ENCODE measurements around the gene EML6. TPM values are rescaled to one million over a fixed set of nuclear protein-coding genes. Genes with fewer than 3 reads are reported as not detected.

The EML6 gene
- total RNA-seq, 1 experiment from 2014 or later = 5.2 TPM

DNA sequence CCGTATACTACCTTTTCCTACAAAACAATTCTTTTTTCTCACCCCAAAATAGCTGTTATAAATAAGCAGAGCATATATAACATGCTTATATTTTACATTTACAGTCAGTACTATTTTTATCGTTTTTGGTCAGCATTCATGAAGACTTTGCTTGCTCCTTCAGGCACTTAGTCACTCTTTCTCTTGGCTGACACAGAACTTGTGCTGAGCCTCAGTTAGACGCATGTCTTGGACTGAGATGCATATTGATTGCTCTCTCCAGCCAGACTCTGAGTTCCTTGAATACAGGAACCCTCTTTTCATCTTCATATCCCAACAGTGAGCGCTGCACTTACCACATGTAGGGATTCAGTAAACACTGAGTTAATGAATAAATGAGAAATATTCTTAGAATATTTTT is 168.4 kb downstream of the EML6 start:
- Mint-ChIP-seq H3K4me1 (ENCODE audit: low read depth, unreplicated experiment) (peaks cover 24% of the 10 kb centered on the region), H3K27ac (ENCODE audit: unreplicated experiment) (no peak overlapping the region), H3K27me3 (ENCODE audit: insufficient read depth, unreplicated experiment) (no peaks in the 10 kb centered on the region), H3K9me3 (ENCODE audit: unreplicated experiment) (peaks cover 12% of the 10 kb centered on the region), H3K4me3 (ENCODE audit: unreplicated experiment) (no peak overlapping the region), H3K36me3 (ENCODE audit: insufficient read depth, unreplicated experiment) (no peaks in the 10 kb centered on the region)
- BruUV-seq (replicated peaks) = no TSS peak
- H3K4me1 ChIP-seq = peaks cover 12% of the 10 kb centered on the region
- TF ChIP-seq, protein P1, sequence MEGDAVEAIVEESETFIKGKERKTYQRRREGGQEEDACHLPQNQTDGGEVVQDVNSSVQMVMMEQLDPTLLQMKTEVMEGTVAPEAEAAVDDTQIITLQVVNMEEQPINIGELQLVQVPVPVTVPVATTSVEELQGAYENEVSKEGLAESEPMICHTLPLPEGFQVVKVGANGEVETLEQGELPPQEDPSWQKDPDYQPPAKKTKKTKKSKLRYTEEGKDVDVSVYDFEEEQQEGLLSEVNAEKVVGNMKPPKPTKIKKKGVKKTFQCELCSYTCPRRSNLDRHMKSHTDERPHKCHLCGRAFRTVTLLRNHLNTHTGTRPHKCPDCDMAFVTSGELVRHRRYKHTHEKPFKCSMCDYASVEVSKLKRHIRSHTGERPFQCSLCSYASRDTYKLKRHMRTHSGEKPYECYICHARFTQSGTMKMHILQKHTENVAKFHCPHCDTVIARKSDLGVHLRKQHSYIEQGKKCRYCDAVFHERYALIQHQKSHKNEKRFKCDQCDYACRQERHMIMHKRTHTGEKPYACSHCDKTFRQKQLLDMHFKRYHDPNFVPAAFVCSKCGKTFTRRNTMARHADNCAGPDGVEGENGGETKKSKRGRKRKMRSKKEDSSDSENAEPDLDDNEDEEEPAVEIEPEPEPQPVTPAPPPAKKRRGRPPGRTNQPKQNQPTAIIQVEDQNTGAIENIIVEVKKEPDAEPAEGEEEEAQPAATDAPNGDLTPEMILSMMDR (IDR thresholded peaks at IDR 0.05; ENCODE audit: insufficient read depth in 1 of 2, low read depth in 1 of 2, low read length in 1 of 2, severe bottlenecking in 1 of 2, unreplicated experiment in 1 of 2) = no peak
- H3K36me3 ChIP-seq (ENCODE audit: control insufficient read depth, insufficient read depth, low read length) = no peaks in the 10 kb centered on the region
- ChIA-PET POLR2A (no interaction called here), CTCF (no interaction called here)
- DNase-seq = no peak
- no peak overlapping the region for H3K4me3 ChIP-seq (ENCODE audit: low read depth, low read length)
- intact Hi-C loops (cut with micrococcal nuclease; ENCODE audit: unreplicated experiment) = no loop called here
- no peaks in the 10 kb centered on the region for H3K9me3 ChIP-seq
- H3K27me3 ChIP-seq (replicated peaks; ENCODE audit: control insufficient read depth, insufficient read depth, low read length) = no peaks in the 10 kb centered on the region

DNA sequence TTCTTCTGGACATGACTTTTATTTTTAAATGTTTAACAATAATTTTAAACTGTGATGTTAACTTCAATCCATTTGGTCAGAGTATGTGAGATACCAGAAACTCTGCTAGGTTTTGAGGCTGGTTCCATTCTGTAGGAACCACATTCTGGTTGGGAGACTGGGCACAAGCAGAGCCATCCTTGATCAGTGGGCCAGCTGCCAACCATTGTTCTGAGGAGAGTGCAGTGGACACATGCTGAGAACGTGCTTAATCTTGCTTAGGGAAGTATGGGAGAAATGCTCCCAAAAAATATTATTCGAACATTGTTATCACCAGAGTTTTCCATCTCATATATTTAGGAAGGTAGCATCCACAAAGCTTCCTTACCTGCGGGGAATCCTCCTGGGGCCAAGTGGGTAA is 171.0 kb downstream of the EML6 start:
- Histone ChIP-seq H3K9me3 (no peaks in the 10 kb centered on the region), H3K4me1 (peaks cover 12% of the 10 kb centered on the region), H3K27me3 (replicated peaks; ENCODE audit: control insufficient read depth, insufficient read depth, low read length) (no peaks in the 10 kb centered on the region), H3K36me3 (ENCODE audit: control insufficient read depth, insufficient read depth, low read length) (no peaks in the 10 kb centered on the region), H3K4me3 (ENCODE audit: low read depth, low read length) (no peak overlapping the region)
- H3K4me1 Mint-ChIP-seq (ENCODE audit: low read depth, unreplicated experiment) = peaks cover 22% of the 10 kb centered on the region
- intact Hi-C loops (cut with micrococcal nuclease; ENCODE audit: unreplicated experiment) = no loop called here
- no TSS peak for BruUV-seq (replicated peaks)
- H3K27ac Mint-ChIP-seq (ENCODE audit: unreplicated experiment) = no peak overlapping the region
- DNase-seq = no peak
- H3K27me3 Mint-ChIP-seq (ENCODE audit: insufficient read depth, unreplicated experiment) = no peaks in the 10 kb centered on the region
- TF ChIP-seq, protein P1 (IDR thresholded peaks at IDR 0.05; ENCODE audit: insufficient read depth in 1 of 2, low read depth in 1 of 2, low read length in 1 of 2, severe bottlenecking in 1 of 2, unreplicated experiment in 1 of 2) = no peak
- peaks cover 6% of the 10 kb centered on the region for H3K9me3 Mint-ChIP-seq (ENCODE audit: unreplicated experiment)
- ChIA-PET POLR2A (no interaction called here), CTCF (no interaction called here)
- no peak overlapping the region for H3K4me3 Mint-ChIP-seq (ENCODE audit: unreplicated experiment)
- H3K36me3 Mint-ChIP-seq (ENCODE audit: insufficient read depth, unreplicated experiment) = no peaks in the 10 kb centered on the region

DNA sequence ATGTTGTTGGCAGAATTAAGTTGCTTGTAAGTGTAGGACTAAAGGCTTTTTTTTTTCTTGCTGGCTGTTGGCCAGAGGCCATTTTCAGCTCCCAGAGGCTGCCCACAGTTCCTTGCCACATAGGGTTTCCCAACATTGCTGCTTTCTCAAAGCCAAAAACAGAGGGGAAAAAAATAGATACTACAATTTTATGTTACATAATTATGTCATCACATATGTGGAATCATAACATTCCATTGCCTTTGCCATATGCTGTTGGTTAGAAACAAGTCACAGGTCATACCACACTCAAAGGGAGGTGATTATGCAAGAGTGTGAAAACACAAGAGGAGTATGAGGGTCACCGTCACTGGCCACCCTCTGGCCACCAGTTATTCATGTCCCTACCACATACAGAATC is 172.3 kb downstream of the EML6 start:
- no peak overlapping the region for H3K4me3 Mint-ChIP-seq (ENCODE audit: unreplicated experiment)
- BruUV-seq (replicated peaks) = no TSS peak
- TF ChIP-seq, protein P1 (IDR thresholded peaks at IDR 0.05; ENCODE audit: insufficient read depth in 1 of 2, low read depth in 1 of 2, low read length in 1 of 2, severe bottlenecking in 1 of 2, unreplicated experiment in 1 of 2) = no peak
- peaks cover 10% of the 10 kb centered on the region for H3K4me1 Mint-ChIP-seq (ENCODE audit: low read depth, unreplicated experiment)
- Histone ChIP-seq H3K9me3 (no peaks in the 10 kb centered on the region), H3K36me3 (ENCODE audit: control insufficient read depth, insufficient read depth, low read length) (no peaks in the 10 kb centered on the region), H3K27me3 (replicated peaks; ENCODE audit: control insufficient read depth, insufficient read depth, low read length) (no peaks in the 10 kb centered on the region), H3K4me1 (peaks cover 18% of the 10 kb centered on the region), H3K4me3 (ENCODE audit: low read depth, low read length) (no peak overlapping the region)
- no peak for DNase-seq
- ChIA-PET POLR2A (no interaction called here), CTCF (interaction anchor here (0.7 kb wide), 1 partner anchor 789 kb away, joined by 3 read pairs; no protein-coding TSS in a partner anchor)
- no peaks in the 10 kb centered on the region for H3K27me3 Mint-ChIP-seq (ENCODE audit: insufficient read depth, unreplicated experiment)
- no peaks in the 10 kb centered on the region for H3K36me3 Mint-ChIP-seq (ENCODE audit: insufficient read depth, unreplicated experiment)
- intact Hi-C loops (cut with micrococcal nuclease; ENCODE audit: unreplicated experiment) = no loop called here
- no peaks in the 10 kb centered on the region for H3K9me3 Mint-ChIP-seq (ENCODE audit: unreplicated experiment)
- no peak overlapping the region for H3K27ac Mint-ChIP-seq (ENCODE audit: unreplicated experiment)

All from Caco-2 (cell line).